OCI-M2 (cell line): ENCODE measurements around the gene CFAP99.
"Not testable (repeated sequence)": the region's sequence is repeated elsewhere in the genome, so short reads cannot be mapped to it uniquely, and the experiment has no call there.

Experiments
- DNase-seq: peaks from one replicate; lab custom pipeline; 2025; ENCODE audit not compliant: unreplicated experiment; lab: John Stamatoyannopoulos, UW

Gene CFAP99

GRCh38 chr4:2418650-2419571 is at the start of gene CFAP99:
Gene CFAP99 (plus strand): TSS chr4:2418955.
- peak; percentile 32 for DNase-seq

GRCh38 chr4:2370597-2371320 is 48.0 kb upstream of the CFAP99 start:
- DNase-seq = no peak

- DNase-seq = no peak
Measured at GRCh38 chr4:2371765-2372487, 46.8 kb upstream of the CFAP99 start.

- no peak for DNase-seq
Measured at GRCh38 chr4:2372488-2373030, 46.2 kb upstream of the CFAP99 start.

GRCh38 chr4:2373532-2373931 is 45.2 kb upstream of the CFAP99 start:
- no peak for DNase-seq

- no peak for DNase-seq
Measured at GRCh38 chr4:2375427-2375826, 43.3 kb upstream of the CFAP99 start.

GRCh38 chr4:2377241-2377640 is 41.5 kb upstream of the CFAP99 start:
- no peak for DNase-seq

- no peak for DNase-seq
Measured at GRCh38 chr4:2378401-2378800, 40.4 kb upstream of the CFAP99 start.

GRCh38 chr4:2378898-2379297 is 39.9 kb upstream of the CFAP99 start:
- DNase-seq = no peak

GRCh38 chr4:2380589-2380988 is 38.2 kb upstream of the CFAP99 start:
- DNase-seq = not testable (repeated sequence)

- not testable (repeated sequence) for DNase-seq
Measured at GRCh38 chr4:2382769-2383202, 36.0 kb upstream of the CFAP99 start.

- DNase-seq = not testable (repeated sequence)
Measured at GRCh38 chr4:2383220-2383631, 35.5 kb upstream of the CFAP99 start.

GRCh38 chr4:2383760-2384159 is 35.0 kb upstream of the CFAP99 start:
- no peak for DNase-seq

- no peak for DNase-seq
Measured at GRCh38 chr4:2384245-2384644, 34.5 kb upstream of the CFAP99 start.

- no peak for DNase-seq
Measured at GRCh38 chr4:2385516-2385915, 33.2 kb upstream of the CFAP99 start.

GRCh38 chr4:2386717-2387116 is 32.0 kb upstream of the CFAP99 start:
- no peak for DNase-seq

GRCh38 chr4:2387218-2387617 is 31.5 kb upstream of the CFAP99 start:
- DNase-seq = no peak

GRCh38 chr4:2387829-2388228 is 30.9 kb upstream of the CFAP99 start:
- DNase-seq = no peak

- DNase-seq = no peak
Measured at GRCh38 chr4:2388429-2389182, 30.1 kb upstream of the CFAP99 start.

- no peak for DNase-seq
Measured at GRCh38 chr4:2389691-2390090, 29.1 kb upstream of the CFAP99 start.
